ENCODE results near the gene TIRAP. TPM values are rescaled to one million over a fixed set of nuclear protein-coding genes. Genes with fewer than 3 reads are reported as not detected.
"Not testable (repeated sequence)": the region's sequence is repeated elsewhere in the genome, so short reads cannot be mapped to it uniquely, and the experiment has no call there.

TIRAP gene, protein sequence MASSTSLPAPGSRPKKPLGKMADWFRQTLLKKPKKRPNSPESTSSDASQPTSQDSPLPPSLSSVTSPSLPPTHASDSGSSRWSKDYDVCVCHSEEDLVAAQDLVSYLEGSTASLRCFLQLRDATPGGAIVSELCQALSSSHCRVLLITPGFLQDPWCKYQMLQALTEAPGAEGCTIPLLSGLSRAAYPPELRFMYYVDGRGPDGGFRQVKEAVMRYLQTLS
- total RNA-seq: 6.5 TPM

DNA sequence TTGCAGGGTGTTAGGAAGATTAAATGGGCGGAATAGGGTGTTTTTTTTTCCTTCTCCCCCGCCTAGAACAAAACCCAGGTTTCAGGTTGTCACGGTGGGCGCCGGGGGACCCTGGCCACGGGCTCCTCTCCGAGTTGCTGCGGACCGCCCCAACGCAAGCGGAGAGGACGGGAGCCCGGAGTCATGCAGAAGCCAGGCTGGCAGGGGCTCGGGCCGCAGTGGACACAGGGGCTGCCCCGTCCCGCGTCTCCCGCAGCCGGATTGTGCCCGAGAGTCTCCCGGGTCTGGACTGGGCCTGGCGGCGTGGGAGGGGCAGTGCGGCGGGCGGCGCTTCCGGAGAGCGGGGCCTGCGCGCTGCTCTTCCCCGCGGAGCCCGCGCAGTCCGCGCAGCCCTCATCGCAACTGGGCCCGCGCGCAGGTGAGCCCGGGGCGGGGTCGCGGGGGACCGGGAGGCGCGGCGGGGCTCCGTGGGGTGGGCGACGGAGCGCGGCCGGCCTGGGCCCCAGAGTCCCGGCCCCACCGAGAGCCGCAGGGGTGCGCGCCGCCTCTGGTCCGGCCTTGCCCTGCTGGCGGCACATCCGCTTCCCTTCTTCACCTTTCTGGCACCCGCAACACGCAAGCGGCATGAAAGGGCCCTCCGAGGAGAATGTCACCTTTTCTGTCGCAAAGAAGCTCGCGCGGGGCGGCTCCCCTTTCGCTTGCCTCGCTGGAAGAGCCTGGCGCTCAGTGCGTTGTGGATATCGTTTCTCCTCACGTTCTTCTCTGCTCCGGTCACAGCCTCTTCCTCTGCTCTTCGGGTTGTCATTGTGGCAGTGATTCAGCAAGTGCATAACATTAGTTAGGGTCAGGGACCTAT is at the start of gene TIRAP:
Gene TIRAP, plus strand, starts transcription at position 358 of the 856 bp plus-strand sequence. CDS start 7,802 bp downstream, outside the sequence.
- DNase-seq (ENCODE audit: low read depth in 2 of 3, low spot score in 2 of 3): peak in 2 of 3 donors; percentile 50 to 54

DNA sequence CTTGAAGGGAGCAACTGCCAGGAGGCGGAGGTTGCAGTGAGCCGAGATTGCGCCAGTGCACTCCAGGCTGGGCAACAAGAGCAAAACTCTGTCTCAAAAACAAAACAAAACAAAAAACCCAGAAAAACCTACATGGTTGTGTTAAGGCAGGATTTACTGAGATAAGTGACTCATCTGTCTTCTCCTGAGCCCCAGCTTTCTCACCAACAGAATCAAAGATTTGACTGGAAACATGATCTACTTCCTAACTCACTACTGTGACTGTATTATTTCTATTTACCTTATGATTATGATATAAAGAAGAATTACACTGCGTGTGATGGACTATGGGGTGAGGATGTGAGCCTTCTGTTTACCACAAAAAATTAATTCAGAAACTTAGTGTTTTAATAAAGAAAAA is 49.5 kb upstream of the TIRAP start:
- DNase-seq (ENCODE audit: low read depth in 2 of 3, low spot score in 2 of 3): no peak

DNA sequence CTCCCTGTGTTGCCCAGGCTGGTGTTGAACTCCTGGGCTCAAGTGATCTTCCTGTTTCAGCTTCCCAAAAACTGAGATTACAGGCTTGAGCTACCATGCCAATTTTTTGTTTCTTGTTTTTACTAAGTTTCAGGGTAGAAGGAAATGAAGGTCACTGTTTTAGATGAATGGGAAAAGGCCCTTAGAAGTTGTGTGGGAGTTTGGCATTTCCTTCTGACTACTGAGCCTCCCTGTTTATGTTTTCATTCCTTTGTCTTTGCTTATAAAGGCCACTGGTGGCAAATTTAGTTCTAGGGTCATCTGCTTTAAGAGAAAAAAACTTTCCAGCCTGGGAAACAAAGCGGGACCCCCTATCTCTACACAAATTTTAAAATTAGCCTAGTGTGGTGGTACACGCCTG is 36.3 kb upstream of the TIRAP start:
- no peak for DNase-seq (ENCODE audit: low read depth in 2 of 3, low spot score in 2 of 3)

DNA sequence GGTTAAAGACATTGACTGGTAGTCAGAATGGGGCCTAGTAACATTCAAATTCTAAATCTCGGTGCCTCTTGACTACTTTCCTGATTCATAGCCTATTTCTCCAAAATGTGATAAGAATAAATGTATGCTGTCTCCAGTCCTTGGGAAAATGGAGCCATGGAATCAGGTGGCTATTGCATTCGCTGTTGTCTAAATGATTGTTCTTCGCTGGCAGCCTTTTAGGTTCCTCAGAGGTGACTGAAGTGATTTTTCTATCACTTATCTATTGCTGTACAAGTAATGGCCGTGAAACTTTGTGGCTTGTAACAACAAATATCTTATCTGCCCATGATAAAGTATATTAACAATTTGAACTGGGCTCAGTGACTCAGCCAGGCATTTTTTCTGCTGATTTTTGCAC is 29.6 kb upstream of the TIRAP start:
- DNase-seq (ENCODE audit: low read depth in 2 of 3, low spot score in 2 of 3): no peak

DNA sequence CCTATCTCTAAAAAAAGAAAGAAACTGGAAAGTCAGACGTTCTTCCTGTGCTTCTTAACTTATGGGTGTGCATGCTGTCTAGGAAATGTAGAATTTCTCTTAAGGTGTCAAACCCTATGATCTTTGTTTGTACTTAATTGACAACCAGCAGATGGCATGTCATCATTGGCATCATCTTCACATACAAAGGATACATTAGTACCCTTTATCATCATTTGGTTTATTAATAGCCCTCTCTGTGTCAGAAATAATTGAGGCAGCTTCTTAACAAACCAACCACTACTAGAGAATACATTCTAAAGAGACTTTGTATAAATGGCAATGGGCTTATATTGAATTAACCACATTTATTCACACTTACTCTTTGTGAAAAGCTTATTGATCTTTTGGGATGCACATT is 28.1 kb upstream of the TIRAP start:
- no peak for DNase-seq (ENCODE audit: low read depth in 2 of 3, low spot score in 2 of 3)

DNA sequence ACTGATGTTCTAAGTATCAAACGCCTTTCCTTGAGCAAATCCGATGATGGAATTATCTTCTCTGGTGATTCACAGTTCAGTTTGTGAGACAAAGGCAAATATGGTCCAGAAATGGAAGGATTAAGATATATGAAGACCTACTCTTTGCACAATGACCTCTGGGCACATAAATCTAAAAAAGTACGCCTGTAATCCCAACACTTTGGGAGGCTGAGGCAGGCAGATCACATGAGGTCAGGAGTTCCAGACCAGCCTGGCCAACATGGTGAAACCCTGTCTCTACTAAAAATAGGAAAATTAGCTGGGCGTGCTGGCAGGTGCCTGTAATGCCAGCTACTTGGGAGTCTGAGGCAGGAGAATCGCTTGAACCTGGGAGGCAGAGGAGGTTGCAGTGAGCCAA is 27.4 kb upstream of the TIRAP start:
- DNase-seq (ENCODE audit: low read depth in 2 of 3, low spot score in 2 of 3): not testable (repeated sequence)

DNA sequence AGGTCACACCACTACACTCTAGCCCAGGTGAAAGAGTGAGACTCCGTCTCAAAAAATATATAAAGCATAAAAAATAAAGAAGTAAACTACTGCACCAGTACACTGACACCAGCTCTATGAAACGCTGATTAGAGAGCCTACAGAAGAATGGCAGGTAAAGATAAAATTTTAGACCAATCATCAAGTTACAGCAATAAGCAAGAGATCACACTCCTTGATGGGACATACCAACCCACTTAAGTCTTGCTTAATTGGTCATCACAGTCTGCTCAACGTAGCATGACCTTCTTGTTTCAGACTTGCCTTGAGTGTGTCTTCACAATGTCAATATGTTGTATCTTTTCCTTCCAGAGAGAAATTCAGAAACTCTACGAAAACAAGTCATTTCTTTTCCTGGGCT is 26.7 kb upstream of the TIRAP start:
- DNase-seq (ENCODE audit: low read depth in 2 of 3, low spot score in 2 of 3): no peak

DNA sequence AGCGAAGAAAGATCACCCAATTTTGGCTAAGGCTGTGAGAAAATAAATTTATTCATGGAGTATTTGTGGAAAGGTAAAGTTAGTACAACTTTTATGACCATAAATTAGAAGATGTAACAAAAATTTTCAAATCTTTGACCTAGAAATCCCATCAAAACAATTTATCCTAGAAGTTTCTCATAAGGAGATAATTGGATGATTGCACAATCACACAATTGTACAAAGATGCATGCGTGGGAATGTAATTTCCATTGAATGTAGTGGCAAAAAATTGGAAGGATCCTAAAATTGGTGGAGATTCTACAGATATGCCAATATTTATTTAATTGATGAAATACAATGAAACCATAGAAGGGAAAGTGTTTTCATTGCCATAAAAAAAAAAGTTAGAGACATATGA is 25.7 kb upstream of the TIRAP start:
- no peak for DNase-seq (ENCODE audit: low read depth in 2 of 3, low spot score in 2 of 3)

DNA sequence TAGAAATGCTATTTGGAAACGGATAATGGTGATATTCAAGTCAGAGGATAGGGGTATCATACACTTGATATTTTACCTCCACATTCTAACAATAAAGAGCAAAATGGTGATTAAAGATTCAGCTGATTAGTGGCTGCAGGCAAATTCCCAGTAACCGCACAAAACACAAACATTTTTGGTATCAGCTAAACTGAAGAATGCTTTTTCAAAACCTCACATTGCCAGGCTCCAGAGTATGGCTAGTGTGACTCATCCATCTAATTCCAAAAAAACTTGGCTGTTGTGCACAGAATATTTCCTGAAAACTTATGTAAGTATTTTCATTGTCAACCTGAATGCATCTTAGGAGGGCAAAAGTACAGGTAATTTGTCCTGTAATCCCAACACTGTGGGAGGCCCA is 25.1 kb upstream of the TIRAP start:
- DNase-seq (ENCODE audit: low read depth in 2 of 3, low spot score in 2 of 3): no peak

DNA sequence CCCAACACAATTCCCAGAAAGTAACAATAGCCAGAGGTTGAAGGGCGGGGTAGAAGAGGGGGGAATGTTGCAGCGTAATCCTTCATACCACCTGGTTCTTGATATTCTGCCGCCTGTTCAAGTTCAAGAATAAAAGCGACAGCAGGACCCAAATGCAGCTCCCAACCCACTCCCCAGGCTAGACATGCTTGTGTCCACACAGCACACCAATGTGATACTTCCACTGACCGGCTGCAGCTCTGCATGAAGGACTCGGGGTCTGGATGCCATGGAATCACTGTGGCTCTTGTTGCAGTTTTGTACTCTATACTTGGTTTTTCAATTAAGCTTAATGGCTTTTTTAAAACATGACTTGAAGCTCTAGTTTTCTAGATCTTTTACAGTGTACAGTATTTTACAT is 20.7 kb upstream of the TIRAP start:
- DNase-seq (ENCODE audit: low read depth in 2 of 3, low spot score in 2 of 3): no peak

DNA sequence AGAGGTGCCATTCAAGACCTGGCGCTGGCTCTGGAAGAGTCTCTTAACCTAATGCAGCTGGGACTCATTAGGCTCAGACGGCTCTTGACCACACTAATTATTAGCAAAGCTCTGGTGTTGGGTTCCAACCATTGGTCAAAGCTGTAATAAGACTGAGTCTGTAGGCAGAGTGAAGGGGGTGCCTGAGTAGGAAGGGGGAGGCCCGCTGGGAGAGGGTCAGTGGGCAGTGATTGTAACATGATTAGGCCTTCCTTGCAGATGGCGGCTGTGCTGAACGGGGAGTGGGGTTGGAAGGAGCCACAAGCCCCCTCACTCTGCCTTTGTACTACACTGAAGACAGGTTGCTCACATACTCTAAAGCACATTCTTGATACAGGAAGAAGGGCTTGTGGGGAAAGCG is 19.4 kb upstream of the TIRAP start:
- DNase-seq (ENCODE audit: low read depth in 2 of 3, low spot score in 2 of 3): no peak

DNA sequence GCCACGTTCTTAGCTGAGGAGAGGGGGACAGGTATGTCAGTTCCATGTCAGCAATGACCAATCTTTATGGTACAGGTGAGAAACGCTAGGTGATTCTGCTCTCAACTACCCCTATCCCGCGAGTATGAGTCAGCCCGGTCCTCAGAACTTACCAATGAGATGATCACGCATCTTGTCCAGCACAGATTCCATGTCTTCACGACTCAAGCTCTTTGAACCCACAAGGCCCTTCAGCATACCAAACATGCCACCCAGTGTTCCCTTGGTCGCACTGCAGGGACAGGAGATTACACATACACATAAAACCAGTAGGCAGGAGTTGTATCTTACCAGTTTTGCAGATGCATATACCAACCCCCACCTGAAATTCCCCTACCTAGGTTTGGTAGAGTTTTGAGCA is 17.1 kb upstream of the TIRAP start:
- DNase-seq (ENCODE audit: low read depth in 2 of 3, low spot score in 2 of 3): peak in 1 of 3 donors; percentile 31

DNA sequence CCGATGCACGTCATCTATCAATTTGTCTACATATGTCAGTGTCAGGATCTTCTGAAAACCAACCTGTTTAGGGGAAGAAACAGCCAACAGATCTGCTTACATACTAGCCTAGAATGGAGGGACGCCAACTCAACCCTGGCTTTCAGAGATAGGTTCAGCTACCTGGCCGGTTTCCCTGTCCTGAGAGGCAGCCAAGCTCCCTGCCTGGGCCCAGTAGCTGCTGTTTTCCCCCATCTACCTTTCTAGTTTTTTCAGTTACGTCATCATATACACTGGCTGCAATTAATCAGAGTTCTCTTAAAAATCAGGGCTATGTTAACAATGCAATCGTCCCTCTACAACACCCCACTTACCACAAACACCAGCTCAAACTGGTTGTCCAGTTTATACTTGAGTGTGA is 15.2 kb upstream of the TIRAP start:
- DNase-seq (ENCODE audit: low read depth in 2 of 3, low spot score in 2 of 3): no peak

DNA sequence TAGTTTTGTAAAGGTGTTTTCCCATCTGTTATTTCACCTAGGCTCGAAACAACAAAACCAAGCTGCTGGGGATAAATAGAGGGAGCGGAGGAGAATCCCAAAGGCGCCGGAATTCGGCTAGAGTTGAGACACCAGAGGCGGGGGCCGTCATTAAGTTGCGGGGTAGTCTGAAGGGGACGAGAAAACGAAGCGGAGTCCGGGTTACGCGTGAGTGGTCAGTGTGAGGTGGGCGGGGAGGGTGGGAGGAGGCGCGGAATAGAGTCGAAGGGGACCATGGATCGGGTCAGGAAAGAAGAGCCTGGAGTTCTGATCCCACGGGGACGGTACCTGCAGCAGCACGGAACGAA is 14.6 kb upstream of the TIRAP start:
- DNase-seq (ENCODE audit: low read depth in 2 of 3, low spot score in 2 of 3): peak in 1 of 3 donors; percentile 12

DNA sequence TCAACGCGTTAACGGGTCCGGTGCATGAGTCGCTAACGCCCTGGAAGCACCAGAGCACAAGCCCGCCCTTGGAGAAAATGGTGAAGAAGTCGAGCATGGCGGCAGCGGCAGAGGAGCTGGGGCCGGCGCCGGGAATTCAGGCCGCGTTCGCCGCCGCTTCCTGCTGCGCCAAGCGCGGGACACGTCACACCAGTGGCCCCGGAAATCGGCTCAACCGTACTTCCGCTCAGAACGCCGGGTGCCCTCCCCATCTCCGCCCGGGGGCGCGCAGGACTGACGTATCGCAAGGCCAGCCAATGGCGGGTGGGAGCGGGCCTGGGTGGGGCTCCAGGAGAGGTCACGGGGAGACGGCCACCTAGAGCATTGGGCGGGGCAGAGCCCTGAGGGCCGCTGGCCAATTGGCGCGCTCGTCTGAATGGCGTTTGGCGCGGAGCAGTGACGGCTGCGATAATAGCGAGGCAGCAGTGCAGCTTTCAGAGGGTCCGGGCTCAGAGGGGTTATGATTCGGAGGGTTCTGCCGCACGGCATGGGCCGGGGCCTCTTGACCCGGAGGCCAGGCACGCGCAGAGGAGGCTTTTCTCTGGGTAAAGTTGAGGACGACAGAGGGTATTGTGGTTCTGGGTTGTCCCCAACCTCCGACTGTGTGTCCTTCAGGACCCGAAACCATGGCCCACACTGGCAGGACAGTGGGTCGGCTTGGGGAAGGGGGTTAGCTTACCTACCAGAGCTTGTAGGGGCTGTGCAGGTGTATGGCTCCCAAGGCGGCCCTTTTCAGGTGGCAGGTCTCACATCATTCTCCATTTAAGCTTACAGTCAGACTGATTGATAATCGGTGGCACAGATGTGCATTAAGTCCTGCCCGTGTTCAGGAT is 13.9 kb upstream of the TIRAP start, which contains the start of the genes FOXRED1 and SRPRA:
Gene FOXRED1, plus strand, starts transcription at position 447 of the 872 bp plus-strand sequence. Its CDS starts 53 bp downstream, at position 500.
Gene SRPRA, minus strand, starts transcription at position 188 of the 872 bp plus-strand sequence. Its CDS starts 91 bp downstream, at position 97.
- DNase-seq (ENCODE audit: low read depth in 2 of 3, low spot score in 2 of 3): peak; percentile 95 to 99 (median 99)

DNA sequence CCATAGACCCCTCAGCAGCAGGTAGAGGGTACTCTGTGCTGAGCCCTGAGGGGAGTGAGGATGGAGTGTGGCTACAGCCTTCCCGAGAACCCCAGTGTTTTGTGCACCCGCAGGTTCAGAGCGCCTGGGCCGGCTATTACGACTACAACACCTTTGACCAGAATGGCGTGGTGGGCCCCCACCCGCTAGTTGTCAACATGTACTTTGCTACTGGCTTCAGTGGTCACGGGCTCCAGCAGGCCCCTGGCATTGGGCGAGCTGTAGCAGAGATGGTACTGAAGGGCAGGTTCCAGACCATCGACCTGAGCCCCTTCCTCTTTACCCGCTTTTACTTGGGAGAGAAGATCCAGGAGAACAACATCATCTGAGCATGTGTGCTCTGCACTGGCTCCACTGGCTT is 5.6 kb upstream of the TIRAP start:
- DNase-seq (ENCODE audit: low read depth in 2 of 3, low spot score in 2 of 3): no peak

DNA sequence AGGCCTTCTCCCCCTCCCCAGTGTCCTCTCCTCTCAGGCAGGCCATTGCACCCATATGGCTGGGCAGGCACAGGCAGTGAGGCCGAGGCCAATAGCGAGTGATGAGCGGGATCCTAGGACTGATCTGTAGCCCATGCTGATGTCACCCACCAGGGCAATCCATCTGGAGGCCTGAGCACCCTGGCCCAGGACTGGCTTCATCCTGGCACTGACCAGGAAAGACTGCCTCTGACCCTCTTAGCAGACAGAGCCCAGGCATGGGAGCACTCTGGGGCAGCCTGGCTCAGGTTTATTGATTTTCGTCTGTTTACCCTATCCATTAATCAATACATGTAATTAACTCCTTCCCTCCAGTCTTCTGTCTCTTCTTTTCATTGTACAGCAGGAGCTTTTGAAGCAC is 5.1 kb upstream of the TIRAP start:
- DNase-seq (ENCODE audit: low read depth in 2 of 3, low spot score in 2 of 3): no peak

DNA sequence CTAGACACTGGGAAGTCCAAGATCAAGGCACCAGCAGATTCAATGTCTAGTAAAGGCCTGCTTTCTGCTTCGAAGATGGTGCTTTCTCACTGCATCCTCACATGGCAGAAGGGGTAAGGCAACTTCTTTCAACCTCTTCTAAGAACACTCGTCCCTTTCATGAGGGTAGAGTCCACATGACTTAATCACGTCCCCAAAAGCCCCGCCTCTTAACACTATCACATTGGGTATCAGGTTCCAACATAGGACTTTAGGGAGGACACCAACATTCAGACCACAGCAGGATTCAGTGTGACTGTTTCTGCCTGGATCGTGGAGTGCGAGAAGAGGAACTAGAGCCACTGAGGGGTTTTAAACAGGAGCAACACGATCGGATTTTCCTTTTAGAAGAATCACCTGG is 3.7 kb upstream of the TIRAP start:
- no peak for DNase-seq (ENCODE audit: low read depth in 2 of 3, low spot score in 2 of 3)

DNA sequence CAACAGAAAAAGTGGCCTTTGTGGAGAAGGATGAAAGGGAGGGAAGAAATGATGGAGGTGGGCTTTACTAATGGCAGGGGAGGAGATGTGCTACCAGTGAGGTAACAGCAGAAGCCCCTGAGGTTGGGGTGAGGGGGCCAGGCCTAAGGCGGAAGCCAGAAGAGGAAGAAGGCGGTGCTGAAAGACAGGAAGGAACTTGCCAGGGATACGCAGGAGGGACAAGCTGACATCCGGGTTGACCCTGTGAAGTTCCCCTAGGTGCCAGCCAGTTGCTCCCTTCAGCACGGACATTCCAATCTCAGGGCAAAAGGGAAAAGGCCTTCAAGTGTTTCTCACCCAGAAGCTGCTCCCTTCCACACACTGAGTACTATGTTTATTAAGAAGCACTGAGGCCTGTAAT is 2.3 kb upstream of the TIRAP start:
- DNase-seq (ENCODE audit: low read depth in 2 of 3, low spot score in 2 of 3): no peak

DNA sequence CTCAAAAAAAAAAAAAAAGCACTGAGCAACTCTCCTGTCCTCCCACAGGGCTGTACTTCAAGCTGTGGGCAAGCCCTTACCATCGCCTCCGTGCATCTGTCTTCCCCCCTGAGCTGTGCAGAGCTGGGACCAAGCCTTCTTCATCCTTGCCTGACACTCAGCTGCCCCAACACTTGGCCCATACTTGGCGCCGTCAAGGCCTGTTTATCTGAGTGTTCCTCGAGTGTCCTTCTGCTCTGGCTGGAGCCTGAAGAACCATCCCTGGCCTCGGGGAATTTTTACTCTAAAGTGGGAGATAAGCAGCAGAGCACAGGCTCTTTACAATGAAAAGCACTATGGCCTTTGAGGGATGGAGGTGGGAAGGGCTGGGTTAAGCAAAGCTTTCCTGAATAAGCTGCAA is 1.6 kb upstream of the TIRAP start:
- no peak for DNase-seq (ENCODE audit: low read depth in 2 of 3, low spot score in 2 of 3)

DNA sequence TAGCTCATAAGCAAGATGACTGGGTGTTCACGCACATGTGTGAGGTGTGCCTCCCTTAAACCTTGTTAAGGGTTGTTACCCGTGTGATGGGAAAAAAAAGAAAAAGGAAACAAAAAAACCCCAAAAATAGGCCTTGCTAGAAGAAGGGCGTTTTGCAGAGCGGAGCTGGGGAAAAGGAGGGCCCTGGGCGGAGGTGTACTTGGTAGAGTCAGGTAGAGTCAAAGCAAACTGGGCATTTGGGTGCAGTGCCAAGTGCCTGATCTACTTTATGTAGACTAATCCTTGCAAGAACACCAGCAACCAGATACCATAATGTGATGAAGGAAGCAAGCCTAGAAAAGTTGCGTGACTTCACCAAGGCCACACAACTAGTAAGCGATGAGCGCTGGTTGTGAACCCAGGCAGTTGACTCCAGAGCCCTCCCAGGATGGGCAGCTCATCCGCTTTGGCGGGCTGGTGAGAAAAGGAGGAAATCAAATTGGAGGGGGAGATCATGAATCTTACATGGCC is 1.2 kb upstream of the TIRAP start:
- DNase-seq (ENCODE audit: low read depth in 2 of 3, low spot score in 2 of 3): no peak

Data from hematopoietic multipotent progenitor cell (in vitro differentiated cells).